Globus pallidus (tissue), 1 donor: ENCODE measurements around the gene ARFGAP3.

Source experiments
- DNase-seq: peaks from one replicate; pipeline ENCODE4 v3.0.0-alpha.2; 2015; ENCODE audit warnings: low spot score

The ARFGAP3 gene

DNA sequence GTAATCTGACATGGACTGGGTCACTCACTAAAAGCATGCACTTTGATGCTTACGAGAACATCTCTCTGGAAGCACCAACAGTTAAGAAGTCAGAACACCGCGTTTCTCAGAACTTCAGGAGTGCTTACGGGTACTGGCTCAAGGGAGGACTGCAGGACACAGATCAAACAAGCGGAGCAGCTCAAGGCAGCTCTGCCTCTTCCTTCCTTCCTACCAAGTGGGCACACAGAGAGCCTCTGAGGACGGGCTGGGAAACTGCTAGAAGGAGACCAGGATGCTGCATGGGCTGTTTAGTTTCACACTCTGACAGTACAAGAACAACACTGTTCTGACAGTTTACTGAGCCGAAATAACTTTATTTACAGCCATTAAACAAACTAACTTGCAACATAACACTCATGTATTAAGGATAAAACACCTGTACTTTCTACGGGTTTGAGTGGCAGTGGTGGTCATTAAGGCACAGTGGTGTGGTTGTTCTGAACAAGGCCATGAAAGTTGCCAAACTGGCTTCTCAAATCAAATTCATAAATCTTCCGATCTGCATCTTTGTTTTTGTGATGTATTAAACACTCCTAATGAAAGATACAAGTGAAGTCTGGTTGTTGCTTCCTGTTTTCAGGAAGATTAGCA is 37.5 kb downstream of the ARFGAP3 start:
- DNase-seq: no peak

DNA sequence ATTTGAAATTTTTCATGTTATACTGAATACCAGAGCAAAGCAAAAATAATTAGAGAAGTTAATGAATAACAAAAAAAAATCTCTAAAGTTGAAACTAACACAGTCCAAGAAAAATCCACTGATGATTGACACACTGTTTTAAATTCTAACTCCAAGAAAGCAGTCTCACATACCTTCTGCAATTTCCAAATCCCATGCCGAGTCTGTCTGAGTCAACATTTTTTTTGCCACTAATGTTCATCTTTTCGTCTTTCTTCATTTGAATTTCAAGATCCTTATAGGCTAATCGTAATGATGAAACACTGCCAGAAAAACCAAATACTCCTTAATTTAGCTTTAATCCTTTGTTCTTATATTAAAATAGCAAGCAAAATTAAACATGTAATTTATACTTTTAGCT is 39.5 kb downstream of the ARFGAP3 start:
- DNase-seq: no peak

DNA sequence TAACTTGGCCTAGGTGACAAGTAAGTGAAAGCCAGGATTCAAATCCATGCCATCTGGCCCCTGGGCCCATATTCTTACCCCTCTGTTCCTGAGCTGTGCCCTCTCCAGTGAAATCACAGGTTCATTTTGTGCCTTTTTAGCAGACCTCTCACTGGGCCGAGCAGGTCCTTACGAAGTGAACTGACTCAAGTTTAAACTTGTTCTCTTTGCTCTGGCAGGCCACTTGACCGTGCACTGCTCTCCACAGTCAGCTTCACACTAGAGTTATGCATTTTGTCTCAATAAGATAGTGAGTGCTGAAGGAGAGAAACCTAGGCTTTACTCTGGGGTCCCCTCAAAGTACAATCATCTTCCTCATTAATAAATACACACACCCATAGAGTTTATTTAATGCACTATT is 40.7 kb downstream of the ARFGAP3 start:
- no peak for DNase-seq

DNA sequence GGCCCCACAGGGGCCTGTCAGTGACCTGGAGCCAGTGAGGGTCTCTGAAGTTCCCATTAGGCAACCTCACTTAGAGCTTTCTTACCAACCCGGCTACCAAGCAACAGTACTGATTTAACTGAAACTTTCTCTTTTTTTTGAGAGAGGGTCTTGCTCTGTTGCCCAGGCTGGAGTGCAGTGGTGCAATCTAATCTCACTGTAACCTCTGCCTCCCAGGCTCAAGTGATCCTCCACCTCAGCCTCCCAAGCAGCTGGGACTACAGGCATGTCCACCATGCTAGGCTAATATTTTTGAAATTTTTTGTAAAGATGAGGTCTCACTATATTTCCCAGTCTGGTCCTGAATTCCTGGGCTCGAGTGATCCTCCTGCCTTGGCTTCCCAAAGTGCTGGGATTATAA is 42.5 kb downstream of the ARFGAP3 start:
- no peak for DNase-seq

DNA sequence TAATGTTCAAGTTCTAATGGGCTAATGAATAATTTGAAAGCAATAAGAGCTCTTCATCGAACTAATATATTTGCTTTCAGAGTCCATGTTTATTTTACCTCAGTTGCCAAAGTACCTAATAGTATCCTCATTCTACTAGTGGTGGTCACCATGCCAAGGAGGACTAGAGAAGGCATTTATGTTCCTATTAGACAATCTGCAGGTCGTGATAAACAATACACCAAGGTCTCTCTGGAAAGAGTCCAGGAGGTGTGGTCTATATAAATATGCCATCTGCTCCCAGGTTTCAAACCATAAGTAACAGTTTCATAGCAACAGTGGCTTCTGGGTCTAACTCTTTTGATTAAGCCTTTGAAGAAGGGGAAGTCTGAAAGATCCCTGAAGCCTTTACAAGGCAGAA is 42.9 kb downstream of the ARFGAP3 start:
- DNase-seq: no peak

DNA sequence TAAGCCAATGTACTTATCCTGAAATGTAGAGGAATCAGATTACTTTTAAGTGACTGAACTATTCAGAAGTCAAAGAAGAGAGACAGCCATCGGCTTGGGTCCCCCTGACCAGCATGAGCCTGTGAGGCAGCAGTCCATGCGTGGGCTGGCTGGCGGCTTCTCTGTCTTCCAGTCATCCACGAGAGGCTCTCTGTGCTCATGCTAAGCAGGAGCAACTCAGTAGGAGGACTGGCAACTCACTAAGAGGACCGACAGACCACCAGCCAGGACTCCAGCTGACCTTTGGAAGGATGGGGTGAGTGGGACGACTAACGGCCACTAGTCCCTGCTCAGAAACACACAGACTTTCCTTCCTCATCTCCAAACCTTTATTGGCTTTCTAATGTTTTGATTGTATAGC is 43.6 kb downstream of the ARFGAP3 start:
- DNase-seq: no peak

DNA sequence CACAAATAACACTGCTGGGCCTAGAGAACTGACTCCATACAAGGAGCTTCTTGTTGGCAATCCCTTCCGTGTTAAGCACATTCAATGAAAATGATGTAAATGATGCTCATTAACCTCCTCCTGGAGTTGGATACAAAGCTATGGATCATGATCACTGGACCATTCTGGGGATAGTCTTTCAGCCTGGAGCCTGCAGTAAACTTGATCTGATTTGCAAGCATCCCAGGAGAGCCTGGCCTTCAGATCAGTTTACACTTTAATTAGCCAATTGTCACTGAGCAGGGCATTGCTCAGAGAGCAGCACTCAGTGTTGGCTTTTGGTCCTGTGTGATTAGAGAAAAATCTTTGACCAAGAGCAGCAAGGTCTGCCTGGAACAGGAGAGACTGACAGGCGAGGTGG is 45.6 kb downstream of the ARFGAP3 start:
- DNase-seq: no peak

DNA sequence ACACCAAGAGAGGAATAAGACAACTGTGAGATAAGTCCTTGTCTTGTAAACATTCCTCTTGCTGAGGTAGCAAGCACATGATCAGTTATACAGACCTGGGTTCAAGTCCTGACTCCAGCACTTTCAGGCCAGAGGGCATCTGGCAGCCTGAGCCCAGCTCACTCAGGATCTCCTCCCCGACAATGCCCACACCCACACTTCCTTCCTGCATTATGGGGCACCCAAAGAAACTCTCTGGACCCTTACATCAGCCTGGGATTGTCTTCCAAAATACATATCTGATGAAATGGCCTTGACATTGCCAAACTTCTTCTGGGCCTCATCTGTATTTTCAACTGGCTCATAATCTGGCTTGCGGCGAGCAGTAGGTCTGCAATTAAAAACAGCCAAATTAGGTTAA is 48.6 kb downstream of the ARFGAP3 start:
- DNase-seq: no peak

DNA sequence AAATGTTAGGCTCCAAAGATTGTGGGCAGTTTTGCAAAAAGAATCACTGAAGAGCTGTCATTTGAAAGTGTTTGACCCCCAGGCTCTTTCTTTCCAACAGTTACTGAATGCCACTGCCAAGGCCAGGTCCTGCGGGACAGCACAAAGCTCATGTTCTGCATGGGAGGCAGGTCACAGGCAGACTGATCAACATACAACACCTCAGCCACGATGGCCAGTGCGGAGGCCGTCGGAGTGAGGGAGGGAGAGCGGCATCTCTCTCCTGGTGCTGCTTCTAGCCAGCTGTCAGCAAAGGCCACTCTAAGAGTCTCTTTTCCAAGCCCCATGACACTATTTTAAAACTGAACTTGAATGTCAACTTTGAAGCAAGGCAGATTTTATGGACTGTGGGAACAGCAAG is 49.9 kb downstream of the ARFGAP3 start:
- DNase-seq: no peak

DNA sequence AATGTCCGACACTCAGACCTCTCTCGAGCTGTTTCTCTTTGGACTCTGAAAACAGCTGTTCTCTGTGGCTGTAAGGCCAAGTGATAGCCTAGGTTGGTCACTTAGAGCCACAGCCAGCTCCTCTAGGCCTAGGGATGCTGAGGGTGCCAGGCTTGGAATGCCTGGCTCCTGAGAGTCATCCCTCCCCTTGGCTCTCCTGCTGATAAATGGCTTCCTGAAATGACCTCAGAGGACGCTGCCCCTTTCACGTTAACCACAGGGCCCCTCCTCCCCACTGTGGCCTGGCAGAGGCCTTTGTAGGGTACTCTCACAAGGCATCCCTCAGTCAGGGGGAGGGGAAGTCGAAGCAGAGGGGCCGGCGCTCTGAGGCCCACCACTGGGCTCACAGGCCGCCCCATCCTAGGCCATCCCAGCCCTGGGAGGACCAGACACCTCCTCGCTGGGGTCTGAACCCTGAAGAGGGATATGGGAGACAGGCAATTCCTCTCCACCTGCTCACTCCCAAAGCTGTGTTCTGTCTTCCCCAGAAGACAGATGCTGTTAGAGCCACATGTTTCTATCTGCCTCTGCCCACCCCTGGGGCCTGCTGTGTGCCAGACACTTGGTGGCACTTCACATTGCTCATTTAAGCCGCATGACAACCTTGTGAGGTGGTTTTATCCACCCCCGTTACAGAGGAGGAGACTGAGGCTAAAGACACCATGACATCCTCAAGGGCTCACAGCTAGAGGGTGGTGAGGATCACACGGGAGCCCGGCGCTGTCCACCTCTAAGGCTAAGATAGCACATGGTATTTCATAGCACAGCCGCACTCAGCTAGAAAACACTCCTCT is 50.9 kb downstream of the ARFGAP3 start:
- DNase-seq: no peak

DNA sequence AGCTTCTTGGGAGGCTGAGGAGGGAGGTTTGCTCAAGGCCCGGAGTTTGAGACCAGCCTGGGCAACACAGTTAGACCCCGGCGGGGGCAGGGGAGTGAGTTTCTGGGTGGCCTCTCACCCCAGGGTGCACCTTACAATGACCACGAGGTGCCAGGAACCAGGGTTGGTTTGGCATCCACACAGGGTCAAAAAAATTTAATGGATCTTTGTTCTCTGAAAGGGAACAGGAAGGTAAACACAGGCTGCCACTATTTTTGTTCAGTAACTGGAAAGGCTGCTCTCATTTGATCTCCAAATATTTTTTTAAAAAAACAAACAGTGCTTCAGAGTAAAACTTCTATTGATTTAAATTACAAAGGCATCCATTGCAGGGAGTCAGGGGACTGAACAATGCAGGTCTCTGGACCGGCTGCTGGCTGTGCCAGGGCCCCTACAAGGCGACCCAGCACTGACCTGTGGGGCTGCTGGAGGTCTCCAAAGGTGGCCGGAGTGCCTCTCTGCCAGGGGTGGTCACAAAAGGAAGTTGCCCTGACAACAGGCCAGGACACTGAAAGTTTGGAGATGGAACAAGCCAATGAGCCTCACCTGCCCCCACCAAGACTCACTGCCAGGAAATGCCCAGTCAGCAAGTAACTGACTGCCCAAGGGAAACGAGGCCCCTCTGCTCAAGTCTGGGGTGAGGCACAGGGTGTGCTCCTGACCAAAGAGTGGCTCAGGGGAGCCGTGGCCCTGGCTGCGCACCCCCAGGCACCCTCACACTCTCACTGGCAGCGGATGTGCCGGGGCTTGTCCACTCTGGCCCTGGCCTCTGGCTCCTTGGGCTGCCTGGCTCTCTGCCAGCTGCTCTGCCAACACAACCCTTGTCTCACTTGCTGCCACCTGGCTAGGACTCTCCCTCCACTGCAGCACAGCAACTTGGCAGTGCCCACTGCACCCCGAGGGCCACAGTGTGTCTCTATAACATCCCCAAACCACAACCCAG is 51.8 kb downstream of the ARFGAP3 start:
- DNase-seq: peak; percentile 58

DNA sequence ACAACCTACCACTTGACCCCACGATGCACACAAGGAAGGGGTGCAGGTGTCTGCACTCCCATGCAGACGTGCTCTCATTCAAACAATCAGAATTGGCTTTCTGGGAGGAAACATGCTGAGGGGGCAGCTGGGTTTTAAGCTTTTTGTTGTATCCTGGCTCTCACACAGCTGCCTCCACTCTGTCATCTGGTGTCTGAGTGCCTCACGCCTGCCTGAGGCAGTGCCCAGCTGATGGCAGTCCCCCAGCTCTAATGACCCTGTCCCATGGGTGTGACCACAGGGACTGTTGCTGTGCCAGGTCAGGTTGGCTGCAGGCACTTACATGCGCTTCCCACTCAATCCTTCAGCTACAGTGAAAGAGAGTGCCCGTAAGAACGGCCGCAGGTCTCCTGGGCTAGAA is 53.7 kb downstream of the ARFGAP3 start:
- no peak for DNase-seq

DNA sequence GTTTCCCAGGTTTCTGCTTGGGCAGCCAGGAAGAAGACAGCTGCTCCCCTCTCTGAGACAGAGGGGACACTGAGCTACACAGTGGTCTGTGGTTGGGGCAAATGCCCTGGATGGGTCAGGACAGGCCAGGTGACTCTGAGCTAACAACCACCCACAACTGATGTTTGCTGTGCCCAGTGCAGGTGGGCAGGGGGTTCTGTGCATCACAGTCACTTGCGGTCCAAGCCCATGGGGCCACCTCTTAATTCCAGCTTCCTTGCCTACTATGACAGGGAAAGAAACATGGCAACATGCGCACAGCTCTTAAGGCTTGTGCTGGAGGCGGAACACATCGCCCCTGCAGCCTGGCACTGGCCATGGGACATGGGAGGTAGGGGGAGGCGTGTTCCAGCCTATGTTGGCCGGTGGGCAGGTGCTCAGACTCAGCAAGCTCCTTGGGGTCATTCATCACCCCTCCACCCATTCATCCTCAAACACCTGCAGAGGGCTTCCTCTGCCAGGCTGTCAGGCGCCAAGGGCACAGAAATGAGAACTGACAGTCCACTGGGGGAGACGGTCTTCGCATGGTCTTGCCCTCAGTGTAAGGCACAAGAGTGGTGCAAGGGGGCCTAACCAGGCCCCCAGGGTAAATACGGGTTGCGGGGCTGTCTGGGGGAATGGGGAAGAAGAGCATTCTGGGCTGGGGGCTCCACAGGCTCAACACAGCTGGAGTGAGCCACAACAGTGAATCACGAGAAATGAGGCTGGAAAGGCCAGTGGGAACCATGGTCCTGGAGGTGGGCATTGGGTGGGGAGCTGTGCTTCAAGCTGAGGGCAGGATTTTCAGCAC is 55.6 kb downstream of the ARFGAP3 start:
- no peak for DNase-seq

DNA sequence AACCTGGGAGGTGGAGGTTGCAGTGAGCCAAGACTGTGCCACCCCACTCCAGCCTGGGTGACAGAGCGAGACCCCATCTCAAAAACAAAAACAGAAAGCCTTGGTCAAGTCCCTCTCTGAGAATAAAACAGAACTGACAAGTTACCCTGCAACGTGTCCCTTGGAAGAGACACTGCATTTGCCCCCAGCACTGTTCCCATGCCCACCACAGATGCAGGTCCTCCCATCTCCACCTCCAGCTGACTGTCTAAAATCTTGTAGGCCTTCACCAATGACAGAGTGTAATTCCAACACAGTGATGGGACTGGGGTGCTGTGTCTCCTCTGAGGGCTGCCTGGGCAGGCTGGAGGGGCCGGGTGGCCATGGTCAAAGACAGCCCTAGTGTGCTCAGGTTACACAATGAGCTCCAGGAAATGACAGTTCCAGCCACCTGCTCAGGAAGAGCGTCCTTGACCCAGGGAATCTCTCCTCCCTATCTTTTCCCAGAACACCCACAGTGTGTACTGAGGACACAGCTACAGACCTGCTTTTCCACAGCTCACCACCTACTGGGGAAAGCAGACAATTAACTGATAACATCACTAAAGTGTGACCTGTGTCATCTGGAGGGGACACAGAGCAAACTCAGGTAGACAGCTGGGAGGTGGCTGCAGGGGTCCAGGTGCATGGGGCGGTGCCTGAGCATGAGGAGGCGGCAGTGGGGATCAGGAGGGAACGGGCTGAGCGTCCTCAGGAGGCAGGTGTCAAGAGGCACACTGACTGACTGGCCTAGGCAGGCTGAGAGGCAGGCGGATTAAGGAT is 56.4 kb downstream of the ARFGAP3 start:
- DNase-seq: no peak

DNA sequence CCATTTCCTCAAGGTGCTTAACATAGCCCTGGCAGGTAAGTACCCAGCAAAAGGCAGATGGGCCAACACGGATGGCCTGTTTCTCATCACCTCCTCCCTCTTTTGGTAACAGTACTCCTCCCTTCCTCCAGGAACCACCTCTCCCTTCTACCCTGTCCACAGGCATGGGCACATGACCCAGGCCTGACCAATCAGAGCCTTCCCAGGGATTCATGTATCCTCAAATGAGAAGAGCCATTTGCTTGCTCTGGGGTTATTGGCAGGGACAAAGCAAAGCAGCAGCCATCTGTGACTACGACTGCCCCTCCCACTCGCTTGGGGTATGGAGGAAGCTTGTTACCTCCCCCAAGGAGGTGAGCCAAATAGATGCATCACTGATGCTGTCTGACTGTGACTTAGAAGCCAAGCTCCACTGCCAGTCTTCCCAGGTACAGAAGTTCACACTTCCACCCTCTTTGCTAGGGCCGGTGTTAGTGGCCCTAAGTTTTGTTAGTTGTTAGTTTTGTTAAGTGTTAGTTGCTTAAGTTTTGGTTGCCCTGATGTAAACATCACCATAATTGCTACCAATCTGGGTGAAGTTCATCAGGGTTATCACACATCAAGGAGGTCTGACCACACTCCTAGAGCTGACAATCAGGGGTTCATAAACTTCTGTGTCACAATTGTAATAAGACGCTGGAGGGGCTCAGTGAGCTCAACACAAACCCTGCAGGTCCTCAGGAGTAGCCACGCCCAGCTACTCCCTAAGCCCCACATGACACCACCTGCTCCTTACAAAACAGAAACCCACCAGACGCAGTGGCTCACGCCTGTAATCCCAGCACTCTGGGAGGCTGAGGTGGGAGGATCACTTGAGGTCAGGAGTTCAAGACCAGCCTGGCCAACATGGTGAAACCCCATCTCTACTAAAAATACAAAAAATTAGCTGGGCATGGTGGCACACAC is 57.3 kb downstream of the ARFGAP3 start:
- no peak for DNase-seq

DNA sequence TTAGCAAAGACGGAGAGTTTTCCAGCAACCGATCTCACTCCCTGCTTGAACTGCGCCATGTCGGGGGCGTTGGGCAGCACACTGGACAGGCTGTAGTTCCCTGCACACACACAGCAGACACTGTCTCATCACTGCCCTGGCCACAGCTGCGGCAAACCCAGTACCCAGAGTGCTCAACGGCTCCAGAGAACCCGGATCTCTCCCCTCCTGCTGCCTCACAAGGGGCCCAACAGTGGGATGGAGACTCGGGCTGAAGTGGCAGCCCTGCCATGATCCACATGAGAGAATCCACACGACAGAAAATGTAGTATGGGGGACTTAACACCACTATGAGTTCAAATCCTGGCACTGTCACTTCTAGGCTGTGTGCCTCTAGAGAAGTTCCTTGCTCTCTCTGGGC is 58.0 kb downstream of the ARFGAP3 start:
- DNase-seq: no peak

DNA sequence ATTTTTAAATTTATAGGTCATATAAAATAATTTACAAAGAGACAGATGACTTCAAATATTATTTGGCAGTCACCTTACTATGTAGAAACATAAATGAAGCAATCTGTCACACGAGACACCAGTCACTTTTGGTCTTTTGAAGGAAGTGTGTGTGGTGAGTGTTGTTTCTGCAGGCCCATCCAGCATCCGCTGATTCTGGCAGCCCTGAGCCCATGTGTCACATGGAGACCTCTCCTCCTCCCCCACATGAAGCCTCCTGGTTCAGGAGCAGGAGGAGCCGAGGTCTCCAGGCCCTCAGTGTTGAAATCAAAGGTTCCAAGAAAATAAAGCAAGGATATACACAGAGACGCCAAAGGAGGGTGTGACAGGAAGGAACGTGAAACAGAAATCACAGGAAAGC is 60.1 kb downstream of the ARFGAP3 start:
- no peak for DNase-seq

DNA sequence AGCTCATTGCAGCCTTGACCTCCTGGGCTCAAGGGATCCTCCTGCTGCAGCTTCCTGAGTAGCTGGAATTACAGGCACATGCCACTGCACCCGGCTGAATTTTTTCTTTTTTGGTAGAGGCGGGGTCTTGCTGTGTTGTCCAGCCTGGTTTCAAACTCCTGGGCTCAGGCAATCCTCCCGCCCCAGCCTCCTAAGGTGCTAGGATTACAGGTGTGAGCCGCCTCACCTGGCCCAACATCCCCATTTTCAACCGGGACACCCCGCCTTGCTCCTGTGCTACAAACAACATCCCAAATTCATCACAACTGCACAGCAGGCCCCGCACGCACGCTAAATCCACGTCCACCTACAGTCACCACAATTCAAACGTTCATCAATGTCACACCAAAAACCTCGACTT is 61.0 kb downstream of the ARFGAP3 start:
- no peak for DNase-seq
